Erythroblast (primary cell): ENCODE data around the gene GAL3ST3.
A peak's percentile ranks its signal among the peaks of the same experiment; 100 is the strongest.

Experiments used
- DNase-seq, 2 experiments: peaks; one replicate each; lab custom pipeline; 2025; lab: John Stamatoyannopoulos, UW
- GATA1 ChIP-seq: IDR thresholded peaks from 2 replicates; pipeline ENCODE4 v1.6.1; 2011; ENCODE audit warnings: low read depth, mild to moderate bottlenecking, control low read depth, low read length, moderate library complexity
- POLR2A ChIP-seq: IDR thresholded peaks from 2 replicates; pipeline ENCODE4 v1.6.1; 2011; ENCODE audit warnings: mild to moderate bottlenecking, low read length

GAL3ST3 gene

GRCh38 chr11:66076561-66076960 is 27.6 kb upstream of the GAL3ST3 start:
- no peak for DNase-seq
- TF ChIP-seq POLR2A (no peak), GATA1 (no peak)

- TF ChIP-seq POLR2A (no peak), GATA1 (no peak)
- no peak for DNase-seq
Measured at GRCh38 chr11:66075273-66075672, 26.3 kb upstream of the GAL3ST3 start.

- no peak for DNase-seq
- TF ChIP-seq GATA1 = no peak
- no peak for TF ChIP-seq POLR2A
Measured at GRCh38 chr11:66073669-66074068, 24.7 kb upstream of the GAL3ST3 start.

GRCh38 chr11:66072518-66072917 is 23.6 kb upstream of the GAL3ST3 start:
- DNase-seq = no peak
- TF ChIP-seq POLR2A (no peak), GATA1 (no peak)

- no peak for TF ChIP-seq GATA1
- TF ChIP-seq POLR2A = no peak
- no peak for DNase-seq
Measured at GRCh38 chr11:66072081-66072480, 23.1 kb upstream of the GAL3ST3 start.

GRCh38 chr11:66071381-66071801 is 22.4 kb upstream of the GAL3ST3 start:
- TF ChIP-seq POLR2A (no peak), GATA1 (no peak)
- DNase-seq = no peak

- TF ChIP-seq GATA1 = no peak
- TF ChIP-seq POLR2A = no peak
- DNase-seq = peak; percentile 30 to 42
Measured at GRCh38 chr11:66070604-66071380, 21.8 kb upstream of the GAL3ST3 start.

GRCh38 chr11:66069715-66070603 is 21.0 kb upstream of the GAL3ST3 start, which contains the start of gene PACS1:
Gene PACS1, plus strand, starts transcription at chr11:66070272. Its CDS starts 215 bp downstream, at chr11:66070487.
- peak; percentile 74 to 83 for DNase-seq
- TF ChIP-seq POLR2A (peak; percentile 33), GATA1 (no peak)

GRCh38 chr11:66068923-66069714 is 20.2 kb upstream of the GAL3ST3 start:
- TF ChIP-seq POLR2A (no peak), GATA1 (no peak)
- DNase-seq = peak; percentile 35 to 45

GRCh38 chr11:66068154-66068821 is 19.3 kb upstream of the GAL3ST3 start:
- peak; percentile 74 to 85 for DNase-seq
- TF ChIP-seq GATA1 = no peak
- no peak for TF ChIP-seq POLR2A

GRCh38 chr11:66067640-66068039 is 18.7 kb upstream of the GAL3ST3 start:
- TF ChIP-seq GATA1 (no peak), POLR2A (no peak)
- DNase-seq = no peak

- DNase-seq = no peak
Measured at GRCh38 chr11:66066751-66067150, 17.8 kb upstream of the GAL3ST3 start.

More at GRCh38 chr11:66066751-66067150, 17.8 kb upstream of the GAL3ST3 start:
- TF ChIP-seq GATA1 = no peak
- no peak for TF ChIP-seq POLR2A
